Body of pancreas (tissue), 4 donors: ENCODE data around the gene ATP5MK. TPM values are rescaled to one million over a fixed set of nuclear protein-coding genes. Genes with fewer than 3 reads are reported as not detected.

ENCODE experiments used
- ATAC-seq: fragments of 150-250 bp; one replicate; pipeline ENCODE4 v1.9.1; 2016
- DNase-seq, 4 donors: peaks; one replicate each; pipeline ENCODE4 v3.0.0-alpha.2; 2019
- H3K27ac ChIP-seq, 4 donors: fragments of 200-600 bp; sonication (generic); 1 replicate in 3 of 4; 2 replicates in 1 of 4; pipeline versions ENCODE4 v1.5.1 to v1.6.1; 2016 to 2019; ENCODE audit warnings: mild to moderate bottlenecking in 1 of 4, mixed read lengths in 1 of 4, moderate library complexity in 1 of 4
- H3K27me3 ChIP-seq, 2 donors: fragments of 200-600 bp; sonication (generic); one replicate each; pipeline ENCODE4 v1.6.0; 2016; ENCODE audit warnings: mild to moderate bottlenecking in 1 of 2
- H3K36me3 ChIP-seq, 2 donors: fragments of 200-600 bp; sonication (generic); replicated peaks in 1 of 2; 2 replicates each; pipeline ENCODE4 v1.5.1; 2016; ENCODE audit warnings: low read depth in 2 of 2; ENCODE audit not compliant: insufficient read depth in 1 of 2
- H3K4me1 ChIP-seq: fragments of 200-600 bp; sonication (generic); one replicate; pipeline ENCODE4 v1.6.0; 2016
- H3K4me3 ChIP-seq, 2 donors: fragments of 200-600 bp; sonication (generic); 1 replicate in 1 of 2; 2 replicates in 1 of 2; pipeline ENCODE4 v1.5.1; 2016 to 2019
- H3K9me3 ChIP-seq, 3 donors: fragments of 200-600 bp; sonication (generic); 1 replicate in 2 of 3; 2 replicates in 1 of 3; pipeline ENCODE4 v1.5.1; 2016
- CTCF ChIP-seq, 7 experiments: fragments of 450-650 bp in 4 of 7; fragments of 200-600 bp in 3 of 7; sonication (generic) in 3 of 7; IDR thresholded peaks; one replicate each; pipeline ENCODE4 v1.5.1; 2016 to 2019; ENCODE audit warnings: antibody characterized with exemption in 7 of 7
- POLR2A ChIP-seq, 3 donors: fragments of 450-650 bp; IDR thresholded peaks; one replicate each; pipeline ENCODE4 v1.6.1; 2016; ENCODE audit warnings: antibody characterized with exemption in 3 of 3, mild to moderate bottlenecking in 2 of 3
- WGBS, 2 donors: methylation state at CpG; one replicate each; pipeline ENCODE4 v1.1.5; 2017; 5-methylcytosine and 5-hydroxymethylcytosine counted together
- intact Hi-C: fragments of 100-400 bp; cut with DNase I; formaldehyde crosslinking; loops from one replicate; pipeline ENCODE4 v1.15.1; 2023
- microRNA counts, 2 donors: library from miRNA; unstranded; fragments of <30 nt; microRNA quantifications; one replicate each; lab custom pipeline; 2017
- microRNA-seq, 2 donors: library from miRNA; unstranded; fragments of <30 nt; microRNA quantifications; one replicate each; pipeline ENCODE4, GENCODE V29; 2016; ENCODE audit warnings: borderline number of aligned reads in 2 of 2, borderline replicate concordance in 2 of 2
- total RNA-seq, 2 donors: library from RNA; depleted of rRNA; stranded (reverse); fragments of >200 nt; gene quantifications; one replicate each; pipeline ENCODE4 v1.1.0, GENCODE V29; 2016

ATP5MK gene
- total RNA-seq, 2 donors from 2014 or later: 75.5 to 85.6 TPM

GRCh38 chr10:103350517-103351260 is 45.6 kb downstream of the ATP5MK start, which contains the start of gene PCGF6:
TSS of gene PCGF6 (minus strand) at chr10:103351140. CDS start at chr10:103351066, 74 bp downstream.
- peak within 1 kb of the TSS; percentile 21 to 83 (median 62) for H3K27ac ChIP-seq
- peak within 1 kb of the TSS; percentile 80 to 94 for H3K4me3 ChIP-seq
- no peaks in the 10 kb centered on the region for H3K27me3 ChIP-seq
- ATAC-seq (peak; percentile 93), DNase-seq (peak; percentile 79 to 85 (median 80))
- intact Hi-C loops: no loop called here
- 0% methylated on average over 23 to 70 of the region's 82 CpGs for WGBS, 2 donors
- H3K4me1 ChIP-seq: peaks cover 14% of the 10 kb centered on the region
- peaks cover 2 to 5% of the 10 kb centered on the region in 2 donors for H3K36me3 ChIP-seq
- peak in 1 of 7 experiments; percentile 8 for TF ChIP-seq CTCF (IDR thresholded peaks at IDR 0.05)
- peak in 2 of 3 donors; percentile 27 to 29 for TF ChIP-seq POLR2A (IDR thresholded peaks at IDR 0.05)
- no peaks in the 10 kb centered on the region for H3K9me3 ChIP-seq

DNA sequence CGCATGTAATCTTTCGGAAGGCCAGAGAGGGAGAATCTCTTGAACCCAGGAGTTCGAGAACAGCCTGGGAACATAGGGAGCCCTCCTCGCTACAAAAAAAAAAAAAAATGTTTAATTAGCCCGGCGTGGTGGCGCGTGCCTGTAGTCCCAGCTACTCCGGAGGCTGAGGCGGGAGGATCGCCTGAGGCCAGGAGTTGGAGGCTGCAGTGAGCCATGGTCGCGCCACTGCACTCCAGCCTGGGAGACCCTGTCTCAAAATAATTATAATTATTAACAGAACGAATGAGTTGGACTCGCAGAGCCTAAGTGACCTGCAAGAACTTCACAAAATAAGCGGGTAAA is 46.1 kb downstream of the ATP5MK start:
- no peaks in the 10 kb centered on the region for H3K9me3 ChIP-seq
- no peaks in the 10 kb centered on the region for H3K27me3 ChIP-seq
- no peak for ATAC-seq
- DNase-seq: no peak
- H3K4me3 ChIP-seq: peak overlapping the region; percentile 80 to 94
- peaks cover 14% of the 10 kb centered on the region for H3K4me1 ChIP-seq
- TF ChIP-seq CTCF (IDR thresholded peaks at IDR 0.05): no peak
- no peak for TF ChIP-seq POLR2A (IDR thresholded peaks at IDR 0.05)
- intact Hi-C loops: no loop called here
- WGBS, 2 donors: 51 to 90% methylated on average over 4 to 16 of the region's 16 CpGs
- H3K36me3 ChIP-seq: peaks cover 2 to 5% of the 10 kb centered on the region in 2 donors
- peak overlapping the region in 3 of 4 donors; percentile 46 to 83 (median 77) for H3K27ac ChIP-seq

MicroRNAs within 50 kb of the gene (microRNA counts, 767-probe panel; counts per million panel counts)
- microRNA hsa-miR-1307-3p (lab: Ali Mortazavi, UCI): 0 to 736 counts per million in 2 donors

Small RNA genes lying within 50 kb of the gene (microRNA-seq; reads per million reads assigned to microRNA genes)
- 613 to 682 reads per million in 2 donors for gene MIR1307

Other genes starting within 250 kb of the ATP5MK start
- 10 to 100 TPM; 32.0 to 43.1 TPM for gene NT5C2, start 203.2 kb downstream of the ATP5MK start, total RNA-seq
- not detected for gene RPEL1, start 150.6 kb downstream of the ATP5MK start, total RNA-seq
- gene INA, start 119.3 kb downstream of the ATP5MK start, total RNA-seq: 1 to 10 TPM; 2.3 to 4.7 TPM
- gene PCGF6, start 45.3 kb downstream of the ATP5MK start, total RNA-seq: 10 to 100 TPM in 1 of 2 donors, 1 to 10 TPM in 1; 9.6 to 37.9 TPM
- gene TAF5, start 28.5 kb downstream of the ATP5MK start, total RNA-seq: 1 to 10 TPM; 2.0 to 5.7 TPM
- 10 to 100 TPM; 13.0 to 32.0 TPM for gene PDCD11, start 151 bp upstream of the ATP5MK start, total RNA-seq
- 10 to 100 TPM; 11.4 to 17.8 TPM for gene CALHM2, start 55.9 kb upstream of the ATP5MK start, total RNA-seq
- gene CALHM1, start 62.4 kb upstream of the ATP5MK start, total RNA-seq: not detected
- gene CALHM3, start 82.8 kb upstream of the ATP5MK start, total RNA-seq: under 1 TPM in 1 of 2 donors, not detected in 1; 0.52 TPM
- gene NEURL1, start 97.2 kb upstream of the ATP5MK start, total RNA-seq: 10 to 100 TPM; 25.1 to 25.7 TPM